Measurements from ENCODE around the gene PSME1. TPM values are rescaled to one million over a fixed set of nuclear protein-coding genes. Genes with fewer than 3 reads are reported as not detected.

The PSME1 gene
- 161 to 192 TPM (median 170 TPM) in 5 replicates for total RNA-seq (2022; extraction: Qiagen RNA extraction)

GRCh38 chr14:24135834-24136683 lies at the start of gene PSME1:
Gene PSME1 (plus strand): TSS chr14:24136194. CDS start chr14:24136263, 69 bp downstream.

GRCh38 chr14:24093901-24094840 lies 41.8 kb upstream of the PSME1 start, which contains the start of gene PCK2:
Gene PCK2 (plus strand): TSS chr14:24094311. CDS start chr14:24094406, 95 bp downstream.

GRCh38 chr14:24114532-24115421 lies 21.2 kb upstream of the PSME1 start, which contains the start of the genes DCAF11 and NRL:
Gene DCAF11 (plus strand): TSS chr14:24114777. CDS start chr14:24115595, 818 bp downstream.
Gene NRL (minus strand): TSS chr14:24114949. CDS start chr14:24082848, 32,101 bp downstream.

GRCh38 chr14:24130380-24130716 lies 5.6 kb upstream of the PSME1 start, which contains the start of gene FITM1:
Gene FITM1 (plus strand): TSS chr14:24130659. CDS start chr14:24131564, 905 bp downstream.

GRCh38 chr14:24141097-24141880 lies 5.3 kb downstream of the PSME1 start, which contains the start of gene EMC9:
Gene EMC9 (minus strand): TSS chr14:24141591. CDS start chr14:24141304, 287 bp downstream.

GRCh38 chr14:24146453-24146977 lies 10.5 kb downstream of the PSME1 start, which contains the start of gene PSME2:
Gene PSME2 (minus strand): TSS chr14:24146610. CDS start chr14:24146581, 29 bp downstream.

GRCh38 chr14:24146978-24147760 lies 11.2 kb downstream of the PSME1 start, which contains the start of gene RNF31:
Gene RNF31 (plus strand): TSS chr14:24147498. CDS start chr14:24147699, 201 bp downstream.

GRCh38 chr14:24160850-24161804 lies 25.1 kb downstream of the PSME1 start, which contains the start of gene IRF9:
Gene IRF9 (plus strand): TSS chr14:24161265. CDS start chr14:24162145, 880 bp downstream.

GRCh38 chr14:24171422-24172260 lies 35.6 kb downstream of the PSME1 start, which contains the start of gene REC8:
Gene REC8 (plus strand): TSS chr14:24172080. CDS start chr14:24172553, 473 bp downstream.

Other genes with a start within 250 kb of the PSME1 start
- 44.3 to 49.9 TPM (median 47.7 TPM) in 5 replicates for gene DHRS4, start 182.4 kb upstream of the PSME1 start, total RNA-seq (2022; extraction: Qiagen RNA extraction)
- gene DHRS4L2, start 147.3 kb upstream of the PSME1 start, total RNA-seq (2022; extraction: Qiagen RNA extraction) = 21.2 to 33.3 TPM (median 30.4 TPM) in 5 replicates
- gene CARMIL3, start 84.2 kb upstream of the PSME1 start, total RNA-seq (2022; extraction: Qiagen RNA extraction) = 0.40 to 0.58 TPM (median 0.50 TPM) in 5 replicates
- 0.05 TPM in 1 of 5 replicates, not detected in the others for gene CPNE6, start 64.6 kb upstream of the PSME1 start, total RNA-seq (2022; extraction: Qiagen RNA extraction)
- gene PCK2, start 41.9 kb upstream of the PSME1 start, total RNA-seq (2022; extraction: Qiagen RNA extraction) = 15.8 to 22.3 TPM (median 20.7 TPM) in 5 replicates
- 19.4 to 24.7 TPM (median 20.5 TPM) in 5 replicates for gene DCAF11, start 21.4 kb upstream of the PSME1 start, total RNA-seq (2022; extraction: Qiagen RNA extraction)
- 0.60 to 1.1 TPM (median 0.97 TPM) in 5 replicates for gene NRL, start 21.2 kb upstream of the PSME1 start, total RNA-seq (2022; extraction: Qiagen RNA extraction)
- gene FITM1, start 5.5 kb upstream of the PSME1 start, total RNA-seq (2022; extraction: Qiagen RNA extraction) = 0.07 to 0.15 TPM in 2 of 5 replicates, not detected in the others
- 49.0 to 66.1 TPM (median 64.4 TPM) in 5 replicates for gene EMC9, start 5.4 kb downstream of the PSME1 start, total RNA-seq (2022; extraction: Qiagen RNA extraction)
- gene PSME2, start 10.4 kb downstream of the PSME1 start, total RNA-seq (2022; extraction: Qiagen RNA extraction) = 158 to 201 TPM (median 173 TPM) in 5 replicates
- 19.4 to 37.6 TPM (median 29.7 TPM) in 5 replicates for gene RNF31, start 11.3 kb downstream of the PSME1 start, total RNA-seq (2022; extraction: Qiagen RNA extraction)
- gene IRF9, start 25.1 kb downstream of the PSME1 start, total RNA-seq (2022; extraction: Qiagen RNA extraction) = 17.6 to 21.5 TPM (median 19.7 TPM) in 5 replicates
- gene REC8, start 35.9 kb downstream of the PSME1 start, total RNA-seq (2022; extraction: Qiagen RNA extraction) = 2.6 to 8.3 TPM (median 4.8 TPM) in 5 replicates
- 78.9 to 89.8 TPM (median 88.2 TPM) in 5 replicates for gene IPO4, start 52.6 kb downstream of the PSME1 start, total RNA-seq (2022; extraction: Qiagen RNA extraction)
- gene TM9SF1, start 59.2 kb downstream of the PSME1 start, total RNA-seq (2022; extraction: Qiagen RNA extraction) = 62.6 to 70.9 TPM (median 69.7 TPM) in 5 replicates
- gene TSSK4, start 69.5 kb downstream of the PSME1 start, total RNA-seq (2022; extraction: Qiagen RNA extraction) = not detected in 5 replicates
- 75.4 to 107 TPM (median 77.3 TPM) in 5 replicates for gene CHMP4A, start 77.3 kb downstream of the PSME1 start, total RNA-seq (2022; extraction: Qiagen RNA extraction)
- 30.3 to 32.5 TPM (median 31.5 TPM) in 5 replicates for gene MDP1, start 79.9 kb downstream of the PSME1 start, total RNA-seq (2022; extraction: Qiagen RNA extraction)
- 441 to 466 TPM (median 453 TPM) in 5 replicates for gene NEDD8, start 96.2 kb downstream of the PSME1 start, total RNA-seq (2022; extraction: Qiagen RNA extraction)
- 55.1 to 62.8 TPM (median 56.6 TPM) in 5 replicates for gene GMPR2, start 96.7 kb downstream of the PSME1 start, total RNA-seq (2022; extraction: Qiagen RNA extraction)
- gene TINF2, start 106.4 kb downstream of the PSME1 start, total RNA-seq (2022; extraction: Qiagen RNA extraction) = 34.5 to 39.1 TPM (median 37.5 TPM) in 5 replicates
- 0.65 to 1.3 TPM (median 1.1 TPM) in 5 replicates for gene TGM1, start 127.0 kb downstream of the PSME1 start, total RNA-seq (2022; extraction: Qiagen RNA extraction)
- gene RABGGTA, start 135.4 kb downstream of the PSME1 start, total RNA-seq (2022; extraction: Qiagen RNA extraction) = 14.9 to 18.6 TPM (median 18.0 TPM) in 5 replicates
- gene DHRS1, start 163.6 kb downstream of the PSME1 start, total RNA-seq (2022; extraction: Qiagen RNA extraction) = 11.3 to 14.7 TPM (median 12.9 TPM) in 5 replicates
- gene NOP9, start 163.7 kb downstream of the PSME1 start, total RNA-seq (2022; extraction: Qiagen RNA extraction) = 14.5 to 19.5 TPM (median 17.5 TPM) in 5 replicates
- 0.18 to 0.66 TPM (median 0.20 TPM) in 5 replicates for gene CIDEB, start 171.8 kb downstream of the PSME1 start, total RNA-seq (2022; extraction: Qiagen RNA extraction)
- gene LTB4R2, start 173.9 kb downstream of the PSME1 start, total RNA-seq (2022; extraction: Qiagen RNA extraction) = 2.2 to 6.0 TPM (median 5.7 TPM) in 5 replicates
- gene LTB4R, start 175.3 kb downstream of the PSME1 start, total RNA-seq (2022; extraction: Qiagen RNA extraction) = 3.7 to 7.0 TPM (median 6.4 TPM) in 5 replicates
- gene ADCY4, start 198.9 kb downstream of the PSME1 start, total RNA-seq (2022; extraction: Qiagen RNA extraction) = not detected in 5 replicates
- gene RIPK3, start 203.8 kb downstream of the PSME1 start, total RNA-seq (2022; extraction: Qiagen RNA extraction) = not detected in 5 replicates
- gene NFATC4, start 232.0 kb downstream of the PSME1 start, total RNA-seq (2022; extraction: Qiagen RNA extraction) = 0.10 to 0.41 TPM (median 0.23 TPM) in 5 replicates